HG02973 (cell line): Measurements from ENCODE around the gene C1orf141.
A peak's percentile ranks its signal among the peaks of the same experiment; 100 is the strongest.
"Not testable (repeated sequence)": the region's sequence is repeated elsewhere in the genome, so short reads cannot be mapped to it uniquely, and the experiment has no call there.

Experiments
- ATAC-seq: cut with Tn5 transposase; IDR thresholded peaks from one replicate; pipeline ENCODE4 v1.9.1; 2021; ENCODE audit warnings: moderate library complexity; ENCODE audit not compliant: unreplicated experiment

Gene C1orf141

DNA sequence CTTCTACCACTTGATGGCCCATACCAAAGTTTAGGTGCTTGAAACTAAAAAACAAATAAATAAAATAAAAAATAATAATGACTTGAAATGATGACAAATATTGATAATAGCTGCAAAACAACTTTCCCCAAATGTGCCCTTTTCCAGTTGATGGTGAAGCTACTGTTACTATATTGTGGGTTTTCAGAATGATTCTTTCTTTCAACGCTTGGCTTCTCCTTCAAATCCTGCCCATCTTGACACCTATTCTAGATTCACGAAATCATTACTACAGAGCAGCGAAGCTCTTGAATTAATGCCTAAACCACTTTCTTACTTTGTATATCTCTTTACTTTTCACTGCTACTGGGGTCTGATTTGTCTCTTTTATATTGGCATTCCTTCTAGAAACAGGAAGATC, 9.2 kb upstream of the C1orf141 start:
- ATAC-seq: no peak

GRCh38 chr1:67142931-67143330, 8.2 kb upstream of the C1orf141 start:
- no peak for ATAC-seq

DNA sequence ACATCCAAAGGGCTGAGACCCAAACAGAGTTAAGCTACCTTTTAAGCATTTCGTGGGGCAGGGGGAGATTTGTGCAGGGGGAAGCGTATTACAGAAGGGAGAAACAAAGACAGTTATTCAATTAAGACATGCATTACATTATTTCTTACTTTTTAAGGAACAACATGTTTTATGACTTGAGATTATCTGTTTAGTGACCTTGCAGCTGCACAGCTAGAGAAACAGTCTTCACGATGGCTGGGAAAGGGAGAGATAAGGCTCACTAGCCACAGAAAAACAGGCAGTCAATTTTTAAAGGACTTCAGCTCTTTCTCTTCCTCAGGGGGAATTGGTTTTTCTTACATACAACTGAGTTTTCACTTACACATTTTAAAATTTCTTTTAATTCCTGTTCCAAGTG, 7.1 kb upstream of the C1orf141 start:
- not testable (repeated sequence) for ATAC-seq

GRCh38 chr1:67140460-67140859, 5.7 kb upstream of the C1orf141 start:
- no peak for ATAC-seq

- no peak for ATAC-seq
Observed at GRCh38 chr1:67138813-67139499, 4.2 kb upstream of the C1orf141 start.

- ATAC-seq: no peak
Observed at GRCh38 chr1:67137307-67137753, 2.6 kb upstream of the C1orf141 start.

DNA sequence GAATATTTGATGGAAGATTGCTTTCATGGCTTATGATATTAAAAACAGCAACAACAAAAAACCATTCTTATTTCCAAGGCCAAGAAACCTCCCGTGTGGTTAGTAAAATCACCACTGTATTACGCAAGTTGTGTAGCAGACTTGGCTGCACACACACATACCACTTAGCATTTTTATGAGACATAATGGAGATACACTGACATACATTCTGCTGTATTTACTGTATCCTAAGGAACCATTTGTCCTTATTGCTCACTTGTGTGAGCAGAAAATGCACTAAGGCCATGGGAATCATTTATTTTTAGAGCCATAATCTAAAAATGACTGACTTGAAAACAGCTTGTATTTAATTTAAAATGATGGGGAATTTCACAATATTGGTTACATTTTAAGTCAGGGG, 584 bp upstream of the C1orf141 start:
- ATAC-seq: no peak

DNA sequence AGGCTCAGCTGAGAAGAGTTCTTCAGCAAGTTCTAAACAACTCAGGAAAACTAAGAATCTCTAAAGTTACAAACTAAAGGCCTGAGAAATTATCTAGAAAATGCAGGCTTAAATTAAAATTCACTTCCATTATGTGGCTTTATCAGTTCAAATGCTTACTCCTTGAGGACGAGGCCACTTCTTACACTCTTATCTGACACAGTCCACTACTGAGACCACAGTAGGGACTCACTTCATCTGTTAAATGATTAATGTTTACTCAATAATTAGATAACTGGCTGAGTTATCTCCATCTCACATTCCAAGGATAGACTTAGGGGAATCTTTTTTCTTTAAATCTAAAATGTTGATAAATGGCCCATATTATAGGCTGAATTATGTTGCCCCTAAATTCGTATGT, 1.6 kb downstream of the C1orf141 start:
- no peak for ATAC-seq

- ATAC-seq: no peak
Observed at GRCh38 chr1:67130673-67131072, 4.1 kb downstream of the C1orf141 start.

GRCh38 chr1:67126974-67127373, 7.8 kb downstream of the C1orf141 start:
- no peak for ATAC-seq

GRCh38 chr1:67126111-67126746, 8.5 kb downstream of the C1orf141 start:
- no peak for ATAC-seq

- ATAC-seq: no peak
Observed at GRCh38 chr1:67124455-67124854, 10.3 kb downstream of the C1orf141 start.

GRCh38 chr1:67120855-67121619, 13.7 kb downstream of the C1orf141 start:
- ATAC-seq: no peak

DNA sequence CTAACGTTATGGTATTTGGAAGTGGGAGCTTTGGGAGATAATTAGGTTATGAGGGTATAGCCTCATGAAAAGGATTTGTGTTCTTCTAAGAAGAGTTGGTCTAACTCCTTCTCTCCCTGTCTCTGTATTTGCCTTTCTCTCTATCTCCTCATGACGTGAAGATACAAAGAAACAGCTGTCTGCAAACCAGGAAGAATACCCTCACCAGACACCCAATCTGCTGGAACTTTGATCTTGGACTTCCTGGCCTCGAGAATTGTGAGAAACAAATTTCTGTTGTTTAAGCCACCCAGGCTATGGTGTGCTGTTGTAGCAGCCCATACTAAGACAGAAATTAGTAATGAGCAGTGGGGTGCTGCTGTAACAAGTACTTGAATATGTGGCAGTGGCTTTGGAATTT, 16.1 kb downstream of the C1orf141 start:
- ATAC-seq: no peak

- no peak for ATAC-seq
Observed at GRCh38 chr1:67118191-67118590, 16.6 kb downstream of the C1orf141 start.

DNA sequence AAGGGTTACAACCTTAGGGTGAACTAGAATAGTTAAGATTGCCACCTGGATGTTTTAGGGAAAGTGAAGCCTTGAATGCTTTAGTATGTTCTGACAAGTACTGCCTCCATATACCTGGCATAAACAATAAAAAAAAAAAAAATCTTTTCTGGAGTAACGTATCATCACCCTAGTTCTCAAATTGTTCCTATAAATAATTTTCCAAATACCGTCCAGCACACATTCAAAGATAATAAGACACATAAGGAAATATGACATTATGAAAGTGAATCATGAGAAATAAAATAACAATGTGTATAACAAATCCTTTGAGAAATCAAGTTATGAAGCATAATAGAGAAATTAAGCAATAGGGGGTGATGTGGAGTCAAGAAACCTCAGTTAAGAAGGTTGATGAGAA, 20.6 kb downstream of the C1orf141 start:
- no peak for ATAC-seq

DNA sequence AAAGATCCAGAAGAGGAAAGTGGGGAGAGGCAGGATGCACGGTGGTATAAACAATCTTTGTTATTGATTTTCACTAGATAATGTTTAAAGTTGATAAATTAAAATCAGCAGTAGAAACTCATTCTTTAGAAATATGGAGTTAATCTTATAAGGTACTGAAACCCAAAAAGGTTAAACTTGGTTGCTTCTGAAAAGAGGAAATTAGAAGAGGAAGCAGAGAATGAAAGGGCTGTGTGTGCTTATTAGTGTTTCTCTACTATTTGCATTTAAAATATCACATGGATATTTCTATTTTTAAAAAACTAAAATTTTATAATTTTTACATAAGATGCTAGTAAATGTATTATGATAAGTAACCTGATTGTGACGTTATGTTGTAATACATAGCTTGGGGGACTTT, 24.4 kb downstream of the C1orf141 start:
- ATAC-seq: peak; percentile 61

GRCh38 chr1:67105508-67105907, 29.3 kb downstream of the C1orf141 start:
- ATAC-seq: no peak

DNA sequence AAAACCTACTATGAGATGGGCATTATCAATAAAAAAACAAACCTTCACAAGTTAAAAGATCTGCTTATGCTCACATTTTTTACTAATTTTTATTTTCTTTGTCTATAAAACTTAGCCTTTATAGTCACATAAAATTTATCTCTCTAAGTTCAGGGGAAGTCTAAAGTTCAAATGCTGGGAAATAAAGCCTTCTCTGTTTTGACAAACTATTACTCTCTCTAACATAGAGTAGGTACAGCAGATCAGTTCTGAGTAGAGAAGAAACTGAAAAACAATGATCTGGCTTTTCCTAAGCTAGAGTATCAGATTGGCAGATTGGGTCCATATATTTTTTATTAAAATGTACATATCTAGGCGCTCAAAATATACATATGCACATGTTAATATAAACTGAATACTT, 31.2 kb downstream of the C1orf141 start:
- ATAC-seq: no peak

DNA sequence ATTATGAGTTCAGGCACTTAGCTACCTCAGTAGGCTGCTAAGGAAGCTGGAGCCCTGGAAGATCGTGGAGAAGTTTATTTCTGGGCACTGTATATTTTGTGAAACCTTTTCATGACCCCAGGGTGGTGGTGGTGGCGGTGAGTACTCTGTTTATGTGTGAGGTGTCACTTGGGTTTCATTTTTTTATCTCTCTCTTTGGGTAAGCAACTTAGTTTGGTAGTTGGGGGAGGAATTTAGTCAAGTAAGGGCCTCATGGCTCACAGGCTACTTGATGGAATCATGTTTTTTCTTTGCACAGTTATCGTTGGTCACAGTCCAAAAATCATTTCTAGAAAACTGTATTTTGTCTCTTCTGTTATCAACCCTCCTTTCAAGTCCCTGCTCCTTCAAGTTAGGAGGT, 33.9 kb downstream of the C1orf141 start:
- no peak for ATAC-seq

- no peak for ATAC-seq
Observed at GRCh38 chr1:67097305-67097704, 37.5 kb downstream of the C1orf141 start.

DNA sequence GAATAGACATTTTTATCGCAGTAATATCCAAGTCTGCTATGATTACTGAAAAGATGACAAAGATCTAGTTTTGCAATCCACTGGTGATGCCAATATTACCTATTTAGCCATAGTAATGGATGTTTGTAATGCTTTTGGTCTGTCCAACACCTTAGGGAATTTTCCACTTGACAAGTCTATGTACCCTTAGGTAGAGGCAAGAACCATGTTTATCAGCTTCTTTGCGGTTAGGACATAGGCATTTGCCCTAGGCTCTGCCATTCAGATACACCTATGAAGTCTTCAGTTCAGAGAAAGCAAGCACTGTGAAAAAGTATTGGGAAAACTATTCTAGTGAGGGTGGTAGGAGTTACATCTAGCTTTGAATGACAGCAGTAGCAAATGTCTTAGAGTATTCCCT, 40.6 kb downstream of the C1orf141 start:
- no peak for ATAC-seq
